ENCODE measurements around the gene RRAS.
A peak's percentile ranks its signal among the peaks of the same experiment; 100 is the strongest.

The RRAS gene

DNA sequence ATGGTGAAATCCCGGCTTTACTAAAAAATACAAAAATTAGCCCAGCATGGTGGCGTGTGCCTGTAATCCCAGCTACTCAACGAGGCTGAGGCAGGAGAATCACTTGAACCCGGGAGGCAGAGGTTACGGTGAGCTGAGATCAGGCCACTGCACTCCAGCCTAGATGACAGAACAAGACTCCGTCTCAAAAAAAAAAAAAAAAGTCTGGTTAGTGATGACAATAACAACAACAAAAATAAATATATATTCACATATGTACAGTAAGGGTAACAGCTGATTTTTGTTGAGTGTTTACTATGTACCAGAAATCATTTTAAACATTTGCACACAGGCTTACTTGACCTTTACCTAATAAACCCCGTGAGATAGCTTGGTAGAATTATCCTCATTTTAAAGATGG, 23.0 kb downstream of the RRAS start:
- no peak overlapping the region for H3K4me3 ChIP-seq (ENCODE audit: control insufficient read depth, low read depth, low read length)
- DNase-seq (ENCODE audit: low read depth) = no peak
- TF ChIP-seq, protein P1, sequence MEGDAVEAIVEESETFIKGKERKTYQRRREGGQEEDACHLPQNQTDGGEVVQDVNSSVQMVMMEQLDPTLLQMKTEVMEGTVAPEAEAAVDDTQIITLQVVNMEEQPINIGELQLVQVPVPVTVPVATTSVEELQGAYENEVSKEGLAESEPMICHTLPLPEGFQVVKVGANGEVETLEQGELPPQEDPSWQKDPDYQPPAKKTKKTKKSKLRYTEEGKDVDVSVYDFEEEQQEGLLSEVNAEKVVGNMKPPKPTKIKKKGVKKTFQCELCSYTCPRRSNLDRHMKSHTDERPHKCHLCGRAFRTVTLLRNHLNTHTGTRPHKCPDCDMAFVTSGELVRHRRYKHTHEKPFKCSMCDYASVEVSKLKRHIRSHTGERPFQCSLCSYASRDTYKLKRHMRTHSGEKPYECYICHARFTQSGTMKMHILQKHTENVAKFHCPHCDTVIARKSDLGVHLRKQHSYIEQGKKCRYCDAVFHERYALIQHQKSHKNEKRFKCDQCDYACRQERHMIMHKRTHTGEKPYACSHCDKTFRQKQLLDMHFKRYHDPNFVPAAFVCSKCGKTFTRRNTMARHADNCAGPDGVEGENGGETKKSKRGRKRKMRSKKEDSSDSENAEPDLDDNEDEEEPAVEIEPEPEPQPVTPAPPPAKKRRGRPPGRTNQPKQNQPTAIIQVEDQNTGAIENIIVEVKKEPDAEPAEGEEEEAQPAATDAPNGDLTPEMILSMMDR (conservative IDR thresholded peaks at IDR 0.05; ENCODE audit: control insufficient read depth, insufficient read depth, low read depth, low read length) = no peak

- DNase-seq (ENCODE audit: low read depth) = no peak
- H3K4me3 ChIP-seq (ENCODE audit: control insufficient read depth, low read depth, low read length) = no peak overlapping the region
- TF ChIP-seq, protein P1 (conservative IDR thresholded peaks at IDR 0.05; ENCODE audit: control insufficient read depth, insufficient read depth, low read depth, low read length) = no peak
Observed at GRCh38 chr19:49616532-49616931, 23.4 kb downstream of the RRAS start.

DNA sequence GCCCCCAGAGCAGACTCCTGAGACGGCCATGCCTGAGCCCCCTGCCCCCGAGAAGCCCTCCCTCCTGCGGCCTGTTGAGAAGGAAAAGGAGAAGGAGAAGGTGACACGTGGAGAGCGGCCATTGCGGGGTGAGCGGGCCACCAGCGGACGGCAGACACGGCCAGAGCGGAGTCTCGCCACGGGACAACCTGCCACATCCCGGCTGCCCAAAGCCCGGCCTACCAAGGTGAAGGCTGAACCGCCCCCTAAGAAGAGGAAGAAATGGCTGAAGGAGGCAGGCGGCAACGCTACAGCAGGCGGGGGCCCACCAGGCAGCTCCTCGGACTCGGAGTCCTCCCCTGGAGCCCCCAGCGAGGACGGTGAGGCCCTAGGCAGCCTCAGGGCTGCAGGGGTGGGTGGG, 24.1 kb downstream of the RRAS start:
- TF ChIP-seq, protein P1 (conservative IDR thresholded peaks at IDR 0.05; ENCODE audit: control insufficient read depth, insufficient read depth, low read depth, low read length) = no peak
- H3K4me3 ChIP-seq (ENCODE audit: control insufficient read depth, low read depth, low read length) = no peak overlapping the region
- DNase-seq (ENCODE audit: low read depth) = no peak

DNA sequence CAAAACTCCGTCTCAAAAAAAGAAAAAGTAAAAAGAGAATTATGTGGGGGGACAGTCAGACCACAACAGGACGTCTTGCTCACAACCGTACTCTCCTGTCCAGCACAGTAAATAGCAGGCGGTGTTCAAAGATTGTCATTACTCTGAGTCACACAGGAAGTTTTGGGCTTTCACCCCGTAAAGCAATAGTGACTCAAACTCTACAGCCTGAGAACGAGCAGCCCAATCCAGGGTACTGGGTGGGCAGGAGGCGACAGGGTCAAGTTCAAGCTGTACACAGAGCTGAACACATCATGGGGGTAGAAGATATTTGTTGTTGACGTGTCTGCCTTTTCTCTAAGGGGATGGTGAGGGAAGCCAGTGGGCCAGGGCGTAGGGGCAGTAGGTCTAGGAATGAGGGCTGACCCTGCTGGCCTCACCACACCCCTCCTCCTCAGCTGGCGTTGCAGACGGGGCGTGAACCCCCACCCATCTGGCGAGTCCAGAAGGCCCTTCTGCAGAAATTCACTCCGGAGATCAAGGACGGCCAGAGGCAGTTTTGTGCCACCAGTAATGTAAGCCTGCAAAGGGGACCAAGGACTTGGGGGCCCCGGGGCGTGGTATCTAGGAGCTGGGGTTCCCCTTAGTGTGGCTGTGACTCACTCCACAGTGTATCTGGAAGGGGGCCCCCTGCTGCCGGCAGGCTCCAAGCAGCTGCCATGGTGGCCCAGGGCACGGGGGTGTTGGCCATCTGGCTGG, 25.7 kb downstream of the RRAS start:
- TF ChIP-seq, protein P1 (conservative IDR thresholded peaks at IDR 0.05; ENCODE audit: control insufficient read depth, insufficient read depth, low read depth, low read length) = no peak
- no peak overlapping the region for H3K4me3 ChIP-seq (ENCODE audit: control insufficient read depth, low read depth, low read length)

GRCh38 chr19:49613374-49613773, 26.6 kb downstream of the RRAS start:
- H3K4me3 ChIP-seq (ENCODE audit: control insufficient read depth, low read depth, low read length) = no peak overlapping the region
- TF ChIP-seq, protein P1 (conservative IDR thresholded peaks at IDR 0.05; ENCODE audit: control insufficient read depth, insufficient read depth, low read depth, low read length) = no peak
- peak; percentile 72 for DNase-seq (ENCODE audit: low read depth)

More for the DNA sequence above, 25.7 kb downstream of the RRAS start:
- peak; percentile 96 for DNase-seq (ENCODE audit: low read depth)

DNA sequence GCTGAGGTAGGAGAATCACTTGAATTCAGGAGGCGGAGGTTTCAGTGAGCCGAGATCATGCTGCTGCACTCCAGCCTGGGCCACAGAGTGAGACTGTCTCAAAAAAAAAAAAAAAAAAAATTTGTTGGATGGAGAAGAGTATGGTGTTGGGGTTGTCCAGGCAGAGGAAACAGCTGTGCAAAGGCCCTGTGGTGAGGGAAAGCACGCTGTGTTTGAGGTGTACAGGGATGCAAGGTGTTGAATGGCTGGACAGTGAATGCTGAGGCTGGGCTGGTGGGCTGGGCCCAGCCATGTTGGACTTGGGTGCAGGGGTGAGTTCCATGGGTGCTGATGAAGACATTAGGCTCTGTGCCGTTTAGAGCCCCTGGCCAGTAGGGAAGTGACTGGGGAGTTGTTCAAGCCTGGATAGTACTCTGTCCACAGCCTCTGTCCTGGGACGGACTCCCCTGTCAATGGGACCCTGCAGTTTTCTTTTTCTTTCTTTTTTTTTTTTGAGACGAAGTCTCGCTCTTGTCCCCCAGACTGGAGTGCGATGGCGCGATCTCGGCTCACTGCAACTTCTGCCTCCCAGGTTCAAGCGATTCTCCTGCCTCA, 30.3 kb downstream of the RRAS start:
- no peak for DNase-seq (ENCODE audit: low read depth)
- no peak overlapping the region for H3K4me3 ChIP-seq (ENCODE audit: control insufficient read depth, low read depth, low read length)
- TF ChIP-seq, protein P1 (conservative IDR thresholded peaks at IDR 0.05; ENCODE audit: control insufficient read depth, insufficient read depth, low read depth, low read length) = no peak

Measured in fibroblast of mammary gland (primary cell).